IMR-90 (cell line): ENCODE results near the gene SYNE2. TPM values are rescaled to one million over a fixed set of nuclear protein-coding genes. Genes with fewer than 3 reads are reported as not detected.

Experiments used
- ATAC-seq: fragments of 200-7000 bp; cut with Tn5 transposase; 2 replicates; pipeline ENCODE4 v1.9.1; 2020; ENCODE audit warnings: low read depth, mild to moderate bottlenecking, moderate library complexity
- BruUV-seq: library from RNA; stranded (reverse); fragments of 400-500 nt; replicated peaks from 2 replicates; lab custom pipeline; 2021; lab: Mats Ljungman, UMichigan
- CTCF ChIA-PET: fragments of 300-600 bp; formaldehyde crosslinking; extraction: SDS; loops from one replicate; lab custom pipeline; 2021; ENCODE audit warnings: antibody characterized with exemption; lab: Yijun Ruan, JAX
- POLR2A ChIA-PET: fragments of 300-600 bp; sonication (Branson Sonifier 250); formaldehyde crosslinking; loops from one replicate; lab custom pipeline; 2022; ENCODE audit warnings: antibody characterized with exemption; ENCODE audit not compliant: unreplicated experiment; lab: Charles Lee
- DNase-seq: peaks from one replicate; pipeline ENCODE4 v3.0.0; 2013
- H2AFZ ChIP-seq: replicated peaks from 2 replicates; pipeline ENCODE3; 2013; ENCODE audit warnings: low read length, mild to moderate bottlenecking; ENCODE audit not compliant: poor library complexity
- H2AK5ac ChIP-seq: 2 replicates; pipeline ENCODE4 v1.6.1; 2013; ENCODE audit warnings: low read depth, low read length, inconsistent platforms
- H2AK9ac ChIP-seq: replicated peaks from 2 replicates; pipeline ENCODE3; 2013; ENCODE audit warnings: mild to moderate bottlenecking, low read depth, low read length, moderate library complexity; ENCODE audit not compliant: poor library complexity
- H2BK120ac ChIP-seq: 2 replicates; pipeline ENCODE4 v1.6.1; 2013; ENCODE audit warnings: low read depth, low read length, inconsistent platforms
- H2BK15ac ChIP-seq: 3 replicates; pipeline ENCODE4 v1.6.1; 2013; ENCODE audit warnings: low read depth, low read length, inconsistent platforms
- H2BK20ac ChIP-seq: 2 replicates; pipeline ENCODE4 v1.6.1; 2013; ENCODE audit warnings: low read depth, mild to moderate bottlenecking, inconsistent platforms, low read length, moderate library complexity
- H2BK5ac ChIP-seq: 2 replicates; pipeline ENCODE4 v1.6.1; 2013; ENCODE audit warnings: mild to moderate bottlenecking, low read depth, low read length, inconsistent platforms; ENCODE audit not compliant: poor library complexity, severe bottlenecking
- H3K14ac ChIP-seq: replicated peaks from 2 replicates; pipeline ENCODE4 v1.6.1; 2013; ENCODE audit warnings: low read depth, low read length, inconsistent platforms
- H3K18ac ChIP-seq: 2 replicates; pipeline ENCODE4 v1.6.1; 2013; ENCODE audit warnings: low read depth, low read length, control low read depth
- H3K23ac ChIP-seq: 2 replicates; pipeline ENCODE4 v1.6.1; 2013; ENCODE audit warnings: low read depth, low read length, inconsistent platforms
- H3K27ac ChIP-seq: 2 replicates; pipeline ENCODE4 v1.5.1; 2013; ENCODE audit warnings: mild to moderate bottlenecking, control low read depth, low read length; ENCODE audit not compliant: insufficient read depth
- H3K27me3 ChIP-seq: 2 replicates; pipeline ENCODE4 v1.6.1; 2013; ENCODE audit warnings: low read length; ENCODE audit not compliant: control insufficient read depth, insufficient read depth
- H3K36me3 ChIP-seq: 2 replicates; pipeline ENCODE4 v1.6.1; 2013; ENCODE audit warnings: low read length, mixed read lengths; ENCODE audit not compliant: control insufficient read depth, insufficient read depth
- H3K4ac ChIP-seq: 2 replicates; pipeline ENCODE4 v1.6.1; 2013; ENCODE audit warnings: low read depth, low read length, inconsistent platforms
- H3K4me1 ChIP-seq: 2 replicates; pipeline ENCODE4 v1.6.1; 2013; ENCODE audit warnings: low read length, mixed read lengths; ENCODE audit not compliant: control insufficient read depth, insufficient read depth
- H3K4me2 ChIP-seq: 2 replicates; pipeline ENCODE4 v1.6.1; 2013; ENCODE audit warnings: low read depth, mild to moderate bottlenecking, control low read depth, low read length, moderate library complexity
- H3K4me3 ChIP-seq: 2 replicates; pipeline ENCODE4 v1.5.1; 2013; ENCODE audit warnings: low read depth, mild to moderate bottlenecking, control low read depth, low read length, moderate library complexity; ENCODE audit not compliant: insufficient read depth
- H3K56ac ChIP-seq: 2 replicates; pipeline ENCODE4 v1.6.1; 2013; ENCODE audit warnings: low read length, inconsistent platforms; ENCODE audit not compliant: insufficient read depth; ENCODE audit errors: extremely low read depth
- H3K79me1 ChIP-seq, 2 experiments: 2 replicates each; pipeline ENCODE4 v1.6.1; 2013; ENCODE audit warnings: low read length in 2 of 2, inconsistent platforms in 1 of 2, low read depth in 1 of 2
- H3K9ac ChIP-seq: 2 replicates; pipeline ENCODE4 v1.6.1; 2013; ENCODE audit warnings: low read depth, low read length, control low read depth
- H3K9me1 ChIP-seq: 2 replicates; pipeline ENCODE4 v1.6.1; 2013; ENCODE audit warnings: low read length, inconsistent platforms; ENCODE audit not compliant: insufficient read depth
- H3K9me3 ChIP-seq: 2 replicates; pipeline ENCODE4 v1.6.1; 2013; ENCODE audit warnings: low read length; ENCODE audit not compliant: control insufficient read depth, insufficient read depth
- H4K20me1 ChIP-seq: 2 replicates; pipeline ENCODE4 v1.6.1; 2013; ENCODE audit warnings: low read length, inconsistent platforms; ENCODE audit not compliant: insufficient read depth
- H4K5ac ChIP-seq: 2 replicates; pipeline ENCODE4 v1.6.1; 2013; ENCODE audit warnings: mild to moderate bottlenecking, low read depth, low read length, control low read depth
- H4K8ac ChIP-seq, 2 experiments: 2 replicates each; pipeline ENCODE4 v1.6.1; 2013; ENCODE audit warnings: low read depth in 2 of 2, low read length in 2 of 2, control low read depth in 1 of 2, inconsistent platforms in 1 of 2
- H4K91ac ChIP-seq: 2 replicates; pipeline ENCODE4 v1.6.1; 2013; ENCODE audit warnings: low read depth, low read length, inconsistent platforms; ENCODE audit not compliant: insufficient read depth
- MAFK ChIP-seq: IDR thresholded peaks from 2 replicates; pipeline ENCODE4 v1.6.1; 2012; ENCODE audit warnings: low read depth, low read length, improper control_type of control experiment
- MAZ ChIP-seq: IDR thresholded peaks from 2 replicates; pipeline ENCODE4 v1.6.1; 2012; ENCODE audit warnings: low read depth, mild to moderate bottlenecking, low read length, improper control_type of control experiment, moderate library complexity, borderline replicate concordance
- MXI1 ChIP-seq: IDR thresholded peaks from 2 replicates; pipeline ENCODE4 v1.6.1; 2012; ENCODE audit warnings: low read depth, mild to moderate bottlenecking, low read length, moderate library complexity, borderline replicate concordance
- NFE2L2 ChIP-seq: fragments of 150-350 bp; IDR thresholded peaks from 2 replicates; pipeline ENCODE4 v1.6.1; 2016; ENCODE audit warnings: low read depth, mild to moderate bottlenecking, low read length
- POLR2A ChIP-seq: IDR thresholded peaks from 2 replicates; pipeline ENCODE4 v1.6.1; 2012; ENCODE audit warnings: mild to moderate bottlenecking, low read depth, low read length
- RCOR1 ChIP-seq: IDR thresholded peaks from 2 replicates; pipeline ENCODE4 v1.6.1; 2012; ENCODE audit warnings: mild to moderate bottlenecking, low read length, improper control_type of control experiment; ENCODE audit not compliant: insufficient replicate concordance
- RFX5 ChIP-seq: IDR thresholded peaks from 2 replicates; pipeline ENCODE4 v1.8.0; 2012; ENCODE audit warnings: low read depth, mild to moderate bottlenecking, low read length, moderate library complexity
- SMC3 ChIP-seq: fragments of 150-350 bp; IDR thresholded peaks from 2 replicates; pipeline ENCODE4 v1.6.1; 2016; ENCODE audit warnings: low read depth, mild to moderate bottlenecking, antibody characterized with exemption, low read length, moderate library complexity
- WGBS, 2 experiments: methylation state at CpG; one replicate each; pipeline versions ENCODE4 v1.1.5 to v1.1.7; 2013; ENCODE audit warnings: missing lambda C conversion rate in 2 of 2; ENCODE audit not compliant: insufficient read length in 1 of 2; ENCODE audit errors: extremely low coverage in 2 of 2; 5-methylcytosine and 5-hydroxymethylcytosine counted together
- dilution Hi-C: fragments of 300-500 bp; cut with HindIII; formaldehyde crosslinking; loops from one replicate; pipeline ENCODE4 v1.14.3; 2018; ENCODE audit warnings: low sequenced_read_pairs; ENCODE audit not compliant: unreplicated experiment
- in situ Hi-C: fragments of 300-500 bp; cut with MboI; formaldehyde crosslinking; loops from 3 replicates; pipeline ENCODE4 v1.14.3; 2019; ENCODE audit warnings: low sequenced_read_pairs, inconsistent platforms, mixed read lengths
- intact Hi-C: fragments of 100-400 bp; cut with micrococcal nuclease; formaldehyde crosslinking; loops from 2 replicates; pipeline ENCODE4 v1.10.0; 2022
- polyA plus RNA-seq, 3 experiments: library from polyadenylated mRNA; depleted of rRNA; stranded (reverse); fragments of >200 nt; gene quantifications; 2 replicates each; pipeline ENCODE4 v1.2.3, GENCODE V29; 2012; ENCODE audit warnings: low replicate concordance in 1 of 3
- total RNA-seq: library from RNA; depleted of rRNA; stranded (reverse); fragments of >200 nt; gene quantifications from 2 replicates; pipeline ENCODE4 v1.2.3, GENCODE V29; 2012
- TF ChIP-seq, protein P1 (sequence below): conservative IDR thresholded peaks from 2 replicates; pipeline ENCODE4 v1.5.1; 2012; ENCODE audit warnings: mild to moderate bottlenecking, low read depth, low read length, improper control_type of control experiment
- TF ChIP-seq, protein P2 (sequence below): fragments of 150-350 bp; IDR thresholded peaks from 2 replicates; pipeline ENCODE4 v1.6.1; 2017; ENCODE audit warnings: mild to moderate bottlenecking, antibody characterized with exemption, low read length, low read depth

The SYNE2 gene
- total and polyA plus RNA-seq, 2 of the 4 experiments (the other 2 are of a cell fraction), result 5.2 to 28.9 TPM

DNA sequence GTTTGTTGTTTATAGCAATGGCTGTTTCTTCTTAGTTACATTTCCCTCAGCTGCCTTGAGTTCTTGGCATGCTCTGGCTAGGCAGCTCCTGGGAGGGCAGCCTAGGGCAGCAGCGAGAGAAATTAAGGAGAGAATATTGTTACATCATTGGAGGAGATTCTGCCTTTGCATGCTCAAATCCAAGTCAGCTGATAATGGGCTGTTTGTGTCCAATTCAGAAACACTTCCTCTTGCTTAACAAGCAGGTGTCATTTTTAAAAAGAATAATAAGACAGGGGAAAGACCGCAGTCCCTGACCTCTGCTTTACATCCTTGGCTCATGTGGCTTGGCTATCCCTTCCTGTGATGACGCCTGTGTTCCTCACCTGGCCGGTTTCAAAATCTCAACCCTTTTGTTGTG lies 364.5 kb downstream of the SYNE2 start:
- Histone ChIP-seq H3K27me3 (no peaks in the 10 kb centered on the region), H3K9ac (no peak overlapping the region), H2AK5ac (no peak overlapping the region), H3K4me1 (0 out of 2 replicates have a peak, but pooled peaks cover 1% of the 10 kb centered on the region), H3K79me1 (no peaks in the 10 kb centered on the region), H4K91ac (no peak overlapping the region), H4K8ac (no peak overlapping the region), H4K5ac (no peak overlapping the region), H2BK15ac (no peak overlapping the region), H3K4me2 (no peak overlapping the region), H3K4me3 (no peak overlapping the region), H2BK5ac (no peak overlapping the region), H3K36me3 (peaks cover 12% of the 10 kb centered on the region; the same call in 1 of the 2 replicates), H2AFZ (no peak overlapping the region), H3K9me3 (no peaks in the 10 kb centered on the region), H3K4ac (no peak overlapping the region), H2BK20ac (no peak overlapping the region), H2AK9ac (no peak overlapping the region), H4K20me1 (no peaks in the 10 kb centered on the region), H3K14ac (no peak overlapping the region), H3K56ac (no peak overlapping the region), H2BK120ac (no peak overlapping the region), H3K27ac (no peak overlapping the region), H3K18ac (no peak overlapping the region), H3K23ac (no peak overlapping the region), H3K9me1 (peaks cover 8% of the 10 kb centered on the region; the same call in 1 of the 2 replicates)
- no CpG with 5 or more reads among the region's 4 CpGs for WGBS, 2 experiments
- TF ChIP-seq MAFK (no peak), POLR2A (no peak), MXI1 (no peak), RFX5 (no peak), RCOR1 (no peak), MAZ (no peak), NFE2L2 (no peak), SMC3 (no peak)
- TF ChIP-seq, protein P1, sequence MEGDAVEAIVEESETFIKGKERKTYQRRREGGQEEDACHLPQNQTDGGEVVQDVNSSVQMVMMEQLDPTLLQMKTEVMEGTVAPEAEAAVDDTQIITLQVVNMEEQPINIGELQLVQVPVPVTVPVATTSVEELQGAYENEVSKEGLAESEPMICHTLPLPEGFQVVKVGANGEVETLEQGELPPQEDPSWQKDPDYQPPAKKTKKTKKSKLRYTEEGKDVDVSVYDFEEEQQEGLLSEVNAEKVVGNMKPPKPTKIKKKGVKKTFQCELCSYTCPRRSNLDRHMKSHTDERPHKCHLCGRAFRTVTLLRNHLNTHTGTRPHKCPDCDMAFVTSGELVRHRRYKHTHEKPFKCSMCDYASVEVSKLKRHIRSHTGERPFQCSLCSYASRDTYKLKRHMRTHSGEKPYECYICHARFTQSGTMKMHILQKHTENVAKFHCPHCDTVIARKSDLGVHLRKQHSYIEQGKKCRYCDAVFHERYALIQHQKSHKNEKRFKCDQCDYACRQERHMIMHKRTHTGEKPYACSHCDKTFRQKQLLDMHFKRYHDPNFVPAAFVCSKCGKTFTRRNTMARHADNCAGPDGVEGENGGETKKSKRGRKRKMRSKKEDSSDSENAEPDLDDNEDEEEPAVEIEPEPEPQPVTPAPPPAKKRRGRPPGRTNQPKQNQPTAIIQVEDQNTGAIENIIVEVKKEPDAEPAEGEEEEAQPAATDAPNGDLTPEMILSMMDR, result no peak
- TF ChIP-seq, protein P2, sequence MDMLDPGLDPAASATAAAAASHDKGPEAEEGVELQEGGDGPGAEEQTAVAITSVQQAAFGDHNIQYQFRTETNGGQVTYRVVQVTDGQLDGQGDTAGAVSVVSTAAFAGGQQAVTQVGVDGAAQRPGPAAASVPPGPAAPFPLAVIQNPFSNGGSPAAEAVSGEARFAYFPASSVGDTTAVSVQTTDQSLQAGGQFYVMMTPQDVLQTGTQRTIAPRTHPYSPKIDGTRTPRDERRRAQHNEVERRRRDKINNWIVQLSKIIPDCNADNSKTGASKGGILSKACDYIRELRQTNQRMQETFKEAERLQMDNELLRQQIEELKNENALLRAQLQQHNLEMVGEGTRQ, result no peak
- in situ Hi-C loops (no loop called here), dilution Hi-C loops (no loop called here), intact Hi-C loops (no loop called here)
- DNase-seq (no peak), ATAC-seq (no peak)
- ChIA-PET CTCF (interaction anchor here (0.6 kb wide), 1 partner anchor 266 kb away, joined by 4 read pairs; no protein-coding TSS in a partner anchor), POLR2A (no interaction called here)
- BruUV-seq, result no TSS peak
